ENCODE measurements around the gene AMH.

AMH gene

GRCh38 chr19:2273356-2274184 is 24.4 kb downstream of the AMH start (continued):
- TF ChIP-seq ZNF19 (tag by site-specific recombination; IDR thresholded peaks at IDR 0.05; ENCODE audit: low read depth): no peak
- no peak for TF ChIP-seq ZNF23 (tag by site-specific recombination; IDR thresholded peaks at IDR 0.05; ENCODE audit: borderline replicate concordance)
- no peak for TF ChIP-seq ZNF48 (tag by site-specific recombination; IDR thresholded peaks at IDR 0.05)
- no peak for TF ChIP-seq SCRT1 (tag by site-specific recombination; IDR thresholded peaks at IDR 0.05; ENCODE audit: borderline replicate concordance)
- peak; percentile 38 for TF ChIP-seq ZNF654 (tag by site-specific recombination; IDR thresholded peaks at IDR 0.05; ENCODE audit: low read depth)
- 0 out of 2 replicates have a peak, but pooled peaks have one; percentile 14 for TF ChIP-seq HOXD13 (CRISPR knock-in tag; IDR thresholded peaks at IDR 0.05; ENCODE audit: borderline replicate concordance)
- TF ChIP-seq PRDM10 (tag by site-specific recombination; IDR thresholded peaks at IDR 0.05): peak; percentile 51
- peak; percentile 25; the same call in 1 of the 2 replicates for TF ChIP-seq ZNF391 (tag by site-specific recombination; IDR thresholded peaks at IDR 0.05; ENCODE audit: borderline replicate concordance, low read depth)
- 0 out of 2 replicates have a peak, but pooled peaks have one; percentile 26 for TF ChIP-seq ZNF596 (tag by site-specific recombination; IDR thresholded peaks at IDR 0.05)
- no peak for TF ChIP-seq ZNF560 (tag by site-specific recombination; IDR thresholded peaks at IDR 0.05; ENCODE audit: borderline replicate concordance)
- TF ChIP-seq ZNF692 (tag by site-specific recombination; IDR thresholded peaks at IDR 0.05): peak; percentile 77
- TF ChIP-seq GLIS1 (tag by site-specific recombination; IDR thresholded peaks at IDR 0.05): peak; percentile 96
- no peak for TF ChIP-seq ZNF175 (tag by site-specific recombination; IDR thresholded peaks at IDR 0.05)
- TF ChIP-seq ZNF121 (tag by site-specific recombination; IDR thresholded peaks at IDR 0.05): no peak
- peak; percentile 57; the same call in 1 of the 2 replicates for TF ChIP-seq GLI4 (tag by site-specific recombination; IDR thresholded peaks at IDR 0.05)
- peak; percentile 91 for TF ChIP-seq SP2 (tag by site-specific recombination; IDR thresholded peaks at IDR 0.05)
- no peak for TF ChIP-seq ZNF112 (tag by site-specific recombination; IDR thresholded peaks at IDR 0.05)
- no peak for TF ChIP-seq ZNF138 (tag by site-specific recombination; IDR thresholded peaks at IDR 0.05; ENCODE audit: borderline replicate concordance)
- TF ChIP-seq ZNF660 (tag by site-specific recombination; IDR thresholded peaks at IDR 0.05): peak; percentile 91
- TF ChIP-seq HIC1 (tag by site-specific recombination; IDR thresholded peaks at IDR 0.05): peak; percentile 89
- peak; percentile 89 for TF ChIP-seq KLF8 (tag by site-specific recombination; IDR thresholded peaks at IDR 0.05)
- TF ChIP-seq ZNF776 (tag by site-specific recombination; IDR thresholded peaks at IDR 0.05; ENCODE audit: borderline replicate concordance): no peak
- TF ChIP-seq ZNF274 (IDR thresholded peaks at IDR 0.05; ENCODE audit: low read length): no peak
- TF ChIP-seq ZNF274 (tag by site-specific recombination; IDR thresholded peaks at IDR 0.05; ENCODE audit: borderline replicate concordance): no peak
- peak; percentile 86 for TF ChIP-seq ZEB2 (tag by site-specific recombination; IDR thresholded peaks at IDR 0.05)
- peak; percentile 41; the same call in 1 of the 2 replicates for TF ChIP-seq ZFHX2 (tag by site-specific recombination; conservative IDR thresholded peaks at IDR 0.05)
- no peak for TF ChIP-seq ZNF670 (tag by site-specific recombination; IDR thresholded peaks at IDR 0.05; ENCODE audit: low read depth)
- no peak for TF ChIP-seq ZNF473 (tag by site-specific recombination; IDR thresholded peaks at IDR 0.05)
- peak; percentile 7; the same call in 1 of the 2 replicates for TF ChIP-seq GFI1B (tag by site-specific recombination; IDR thresholded peaks at IDR 0.05)
- TF ChIP-seq ZXDB (tag by site-specific recombination; IDR thresholded peaks at IDR 0.05): peak; percentile 74
- no peak for TF ChIP-seq ZNF521 (tag by site-specific recombination; IDR thresholded peaks at IDR 0.05)
- TF ChIP-seq ZNF404 (tag by site-specific recombination; IDR thresholded peaks at IDR 0.05): no peak
- TF ChIP-seq ZBTB20 (tag by site-specific recombination; IDR thresholded peaks at IDR 0.05): peak; percentile 92

Measured in HEK293 (cell line).